Effector memory CD4-positive, alpha-beta T cell (primary cell): ENCODE results near the gene MSANTD7.

Experiments used
- DNase-seq, 3 donors: peaks; one replicate each; pipeline ENCODE4 v3.0.0-alpha.2; 2020
- H3K27ac ChIP-seq: 2 replicates; pipeline ENCODE4 v1.7.0; 2013; ENCODE audit warnings: mild to moderate bottlenecking, low read length, moderate library complexity; ENCODE audit not compliant: insufficient read depth, poor library complexity, severe bottlenecking
- H3K27me3 ChIP-seq: replicated peaks from 2 replicates; pipeline ENCODE4 v1.7.0; 2013; ENCODE audit warnings: mild to moderate bottlenecking, low read length; ENCODE audit not compliant: insufficient read depth, control insufficient read depth, poor library complexity, severe bottlenecking
- H3K36me3 ChIP-seq: 2 replicates; pipeline ENCODE4 v1.7.0; 2013; ENCODE audit warnings: mild to moderate bottlenecking, low read length, moderate library complexity; ENCODE audit not compliant: control insufficient read depth, insufficient read depth
- H3K4me1 ChIP-seq: 2 replicates; pipeline ENCODE4 v1.7.0; 2013; ENCODE audit warnings: low read length, mild to moderate bottlenecking; ENCODE audit not compliant: control insufficient read depth, insufficient read depth, poor library complexity, severe bottlenecking
- H3K4me3 ChIP-seq: 2 replicates; pipeline ENCODE4 v1.7.0; 2013; ENCODE audit warnings: low read length, low read depth, mild to moderate bottlenecking; ENCODE audit not compliant: insufficient read depth, poor library complexity, severe bottlenecking
- H3K9me3 ChIP-seq: 2 replicates; pipeline ENCODE4 v1.7.0; 2013; ENCODE audit warnings: mild to moderate bottlenecking, low read length, moderate library complexity; ENCODE audit not compliant: control insufficient read depth
- total RNA-seq, 3 donors: gene quantifications; one replicate each; lab custom pipeline; 2026; lab: John Stamatoyannopoulos, UW

Gene MSANTD7, protein sequence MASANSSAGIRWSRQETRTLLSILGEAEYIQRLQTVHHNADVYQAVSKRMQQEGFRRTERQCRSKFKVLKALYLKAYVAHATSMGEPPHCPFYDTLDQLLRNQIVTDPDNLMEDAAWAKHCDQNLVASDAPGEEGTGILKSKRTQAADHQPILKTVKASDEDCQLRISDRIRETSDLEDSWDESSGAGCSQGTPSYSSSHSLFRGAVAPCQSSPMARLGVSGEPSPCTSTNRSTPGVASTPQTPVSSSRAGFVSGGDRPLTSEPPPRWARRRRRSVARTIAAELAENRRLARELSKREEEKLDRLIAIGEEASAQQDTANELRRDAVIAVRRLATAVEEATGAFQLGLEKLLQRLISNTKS
- 30.0 to 42.7 (median 38.6) reads per million in 3 donors for total RNA-seq

GRCh38 chr10:14837757-14838581, at the start of gene MSANTD7, which contains the start of the genes CDNF and HSPA14:
TSS of gene MSANTD7 (plus strand) at chr10:14838306. CDS start at chr10:14842285, 3,979 bp downstream.
TSS of gene CDNF (minus strand) at chr10:14838037. CDS start at chr10:14837946, 91 bp downstream.
TSS of gene HSPA14 (plus strand) at chr10:14838306. CDS start at chr10:14838403, 97 bp downstream.
- H3K9me3 ChIP-seq = no peaks in the 10 kb centered on the region
- DNase-seq = peak; percentile 97 to 99 (median 99)
- no peaks in the 10 kb centered on the region for H3K27me3 ChIP-seq
- peaks cover 17% of the 10 kb centered on the region for H3K36me3 ChIP-seq
- peak within 1 kb of the TSS; percentile 91 for H3K27ac ChIP-seq
- H3K4me1 ChIP-seq = peaks cover 6% of the 10 kb centered on the region
- H3K4me3 ChIP-seq = peak within 1 kb of the TSS; percentile 90

DNA sequence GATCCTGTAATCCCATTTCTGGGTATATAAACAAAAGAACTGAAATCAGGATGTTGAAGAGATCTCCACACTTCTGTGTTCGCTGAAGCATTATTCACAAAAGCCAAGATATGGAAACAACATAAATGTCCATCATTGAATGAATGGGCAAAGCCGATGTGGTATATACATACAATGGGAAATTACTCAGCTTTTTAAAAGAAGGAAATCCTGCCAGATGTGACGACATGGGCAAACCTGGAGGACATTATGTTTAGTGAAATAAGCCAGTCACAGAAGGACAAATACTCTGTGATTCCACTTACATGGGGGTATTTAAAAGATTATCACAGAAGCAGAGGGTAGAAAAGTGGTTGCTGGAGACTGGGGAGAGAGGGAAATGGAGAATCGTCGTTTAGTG, 39.5 kb upstream of the MSANTD7 start:
- Histone ChIP-seq H3K27ac (no peak overlapping the region), H3K27me3 (no peaks in the 10 kb centered on the region), H3K4me1 (no peaks in the 10 kb centered on the region), H3K36me3 (no peaks in the 10 kb centered on the region), H3K9me3 (no peaks in the 10 kb centered on the region), H3K4me3 (no peak overlapping the region)
- no peak for DNase-seq

DNA sequence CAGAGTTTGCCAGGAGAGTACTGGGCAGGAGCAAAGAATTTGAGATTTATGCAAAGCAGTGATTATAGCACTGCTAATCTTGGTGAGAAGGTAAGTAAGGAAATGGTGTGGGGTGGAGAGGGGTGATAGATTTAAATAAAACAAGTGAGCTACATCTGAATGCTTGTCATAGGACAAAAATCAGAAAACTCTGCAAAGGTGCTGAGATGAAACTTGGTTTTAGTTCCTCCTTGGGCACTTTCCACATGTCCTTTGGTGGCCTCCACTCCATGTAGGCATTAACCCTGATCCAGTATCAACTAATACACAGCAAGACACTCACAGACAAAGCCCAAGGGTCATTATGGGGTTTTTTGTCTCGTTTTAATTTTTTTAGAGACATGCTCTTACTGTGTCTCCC, 37.7 kb upstream of the MSANTD7 start:
- no peaks in the 10 kb centered on the region for H3K9me3 ChIP-seq
- no peaks in the 10 kb centered on the region for H3K36me3 ChIP-seq
- no peaks in the 10 kb centered on the region for H3K4me1 ChIP-seq
- no peak overlapping the region for H3K4me3 ChIP-seq
- no peak overlapping the region for H3K27ac ChIP-seq
- H3K27me3 ChIP-seq = no peaks in the 10 kb centered on the region
- DNase-seq = no peak

- no peak overlapping the region for H3K27ac ChIP-seq
- no peaks in the 10 kb centered on the region for H3K9me3 ChIP-seq
- no peak overlapping the region for H3K4me3 ChIP-seq
- no peaks in the 10 kb centered on the region for H3K36me3 ChIP-seq
- no peak for DNase-seq
- no peaks in the 10 kb centered on the region for H3K4me1 ChIP-seq
- H3K27me3 ChIP-seq = no peaks in the 10 kb centered on the region
Measured at GRCh38 chr10:14801723-14802122, 36.4 kb upstream of the MSANTD7 start.

- no peaks in the 10 kb centered on the region for H3K27me3 ChIP-seq
- H3K4me3 ChIP-seq = no peak overlapping the region
Measured at GRCh38 chr10:14803827-14804226, 34.3 kb upstream of the MSANTD7 start.

DNA sequence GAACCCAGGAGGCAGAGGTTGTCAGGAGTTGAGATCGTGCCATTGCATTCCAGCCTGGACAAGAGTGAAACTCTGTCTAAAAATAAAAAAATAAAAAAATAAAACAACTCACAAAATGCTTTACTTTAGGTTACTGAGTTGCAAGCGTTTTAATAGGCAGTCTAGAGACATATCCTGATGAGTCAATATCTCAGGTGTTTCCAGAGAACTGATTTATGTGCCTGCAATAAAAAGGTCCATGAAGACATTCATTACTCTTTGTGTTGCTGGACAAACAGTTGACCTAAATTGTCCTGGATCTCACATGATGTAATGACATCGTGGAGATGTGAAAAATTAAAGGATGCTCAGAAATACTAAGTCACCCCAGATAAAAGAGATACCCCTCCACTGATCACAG, 31.8 kb upstream of the MSANTD7 start:
- H3K36me3 ChIP-seq = no peaks in the 10 kb centered on the region

More at GRCh38 chr10:14803827-14804226, 34.3 kb upstream of the MSANTD7 start:
- no peak overlapping the region for H3K27ac ChIP-seq
- no peaks in the 10 kb centered on the region for H3K4me1 ChIP-seq
- no peaks in the 10 kb centered on the region for H3K36me3 ChIP-seq
- DNase-seq = no peak
- no peaks in the 10 kb centered on the region for H3K9me3 ChIP-seq

DNA sequence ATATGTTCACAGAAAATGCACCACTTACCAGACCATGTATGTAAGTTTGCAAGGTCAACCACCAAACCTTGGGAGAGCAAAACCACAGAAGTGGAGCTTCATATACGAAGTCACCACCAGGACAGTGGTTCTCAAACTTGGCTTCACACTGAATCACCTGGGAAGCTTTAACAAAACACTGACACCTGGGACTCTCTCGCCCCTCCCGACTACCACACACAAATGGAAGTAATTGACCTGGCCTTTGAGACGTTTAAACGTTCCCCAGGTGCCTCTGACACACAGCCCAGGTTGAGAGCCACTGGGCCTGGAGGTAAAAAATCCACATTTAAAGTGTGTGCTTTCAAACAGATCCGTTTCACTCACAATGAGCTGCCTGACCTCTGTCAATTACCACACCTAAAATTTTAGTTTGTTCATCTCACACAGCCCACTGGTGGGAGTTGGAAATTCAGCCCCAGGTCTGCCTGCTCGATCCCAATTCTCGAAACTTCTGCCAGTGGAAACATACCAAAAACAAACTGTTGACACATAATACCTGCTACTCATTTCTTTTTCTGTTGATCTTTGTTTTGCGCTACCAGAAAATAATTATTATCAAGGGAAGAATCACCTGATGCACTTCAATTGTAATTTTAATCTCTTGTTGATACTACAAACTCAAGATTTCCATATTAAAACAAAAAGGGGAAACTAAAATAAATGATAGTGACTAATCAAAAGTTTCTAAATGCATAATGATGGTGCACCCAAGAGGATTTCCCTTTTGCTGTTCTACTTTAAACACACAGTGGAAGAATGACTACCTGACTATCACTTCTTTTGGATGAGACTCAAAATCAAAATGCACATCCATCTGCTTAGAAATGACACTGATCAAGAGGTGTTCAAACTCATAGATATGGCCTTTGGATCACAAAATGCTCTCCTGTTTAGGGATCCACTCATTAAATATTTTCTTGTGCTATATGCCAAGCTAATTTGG, 26.8 kb upstream of the MSANTD7 start:
- Histone ChIP-seq H3K9me3 (no peaks in the 10 kb centered on the region), H3K27me3 (no peaks in the 10 kb centered on the region), H3K27ac (no peak overlapping the region), H3K36me3 (no peaks in the 10 kb centered on the region), H3K4me3 (no peak overlapping the region), H3K4me1 (peaks cover 5% of the 10 kb centered on the region)
- no peak for DNase-seq

More for the DNA sequence above, 31.8 kb upstream of the MSANTD7 start:
- H3K27ac ChIP-seq = no peak overlapping the region
- no peak overlapping the region for H3K4me3 ChIP-seq
- H3K4me1 ChIP-seq = no peaks in the 10 kb centered on the region
- DNase-seq = no peak
- no peaks in the 10 kb centered on the region for H3K27me3 ChIP-seq
- H3K9me3 ChIP-seq = no peaks in the 10 kb centered on the region

- Histone ChIP-seq H3K4me1 (peaks cover 5% of the 10 kb centered on the region), H3K4me3 (no peak overlapping the region), H3K9me3 (no peaks in the 10 kb centered on the region), H3K27ac (no peak overlapping the region), H3K27me3 (no peaks in the 10 kb centered on the region), H3K36me3 (no peaks in the 10 kb centered on the region)
- DNase-seq = peak in 1 of 3 donors; percentile 16
Measured at GRCh38 chr10:14812271-14812670, 25.8 kb upstream of the MSANTD7 start.

DNA sequence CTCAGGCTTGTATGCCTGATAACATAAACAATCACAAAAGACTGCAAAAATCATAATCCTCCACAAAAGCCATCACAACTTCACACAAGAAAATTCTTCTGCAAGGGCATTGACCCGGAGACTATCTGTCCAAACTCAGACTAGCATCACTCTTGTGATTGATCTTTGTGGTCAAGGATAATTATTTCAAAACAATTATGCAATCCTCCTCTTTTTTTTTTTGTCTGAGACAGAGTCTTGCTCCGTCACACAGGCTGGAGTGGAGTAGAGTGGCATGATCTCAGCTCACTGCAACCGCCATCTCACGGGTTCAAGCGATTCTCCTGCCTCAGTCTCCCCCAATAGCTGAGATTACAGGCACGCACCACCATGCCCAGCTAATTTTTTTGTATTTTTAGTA, 22.4 kb upstream of the MSANTD7 start:
- Histone ChIP-seq H3K4me3 (no peak overlapping the region), H3K9me3 (no peaks in the 10 kb centered on the region), H3K4me1 (peaks cover 5% of the 10 kb centered on the region), H3K36me3 (no peaks in the 10 kb centered on the region), H3K27ac (no peak overlapping the region), H3K27me3 (no peaks in the 10 kb centered on the region)
- DNase-seq = no peak
